BJ (cell line): Measurements from ENCODE around the gene DMRTA2. TPM values are rescaled to one million over a fixed set of nuclear protein-coding genes. Genes with fewer than 3 reads are reported as not detected.

Experiments
- CTCF ChIA-PET: fragments of 350-600 bp; formaldehyde crosslinking; extraction: SDS; loops from one replicate; lab custom pipeline; 2021; ENCODE audit warnings: antibody characterized with exemption, inconsistent platforms; lab: Yijun Ruan, JAX
- POLR2A ChIA-PET: fragments of 300-600 bp; sonication (Branson Sonifier 250); formaldehyde crosslinking; extraction: SDS; loops from one replicate; lab custom pipeline; 2021; ENCODE audit warnings: antibody characterized with exemption; lab: Charles Lee
- DNase-seq: peaks from one replicate; pipeline ENCODE4 v3.0.0-alpha.2; 2011; ENCODE audit warnings: low read depth
- H3K27me3 ChIP-seq: 2 replicates; pipeline ENCODE4 v1.6.0; 2011; ENCODE audit warnings: low read length; ENCODE audit not compliant: control insufficient read depth, insufficient read depth
- H3K36me3 ChIP-seq: 2 replicates; pipeline ENCODE4 v1.5.1; 2011; ENCODE audit warnings: low read length; ENCODE audit not compliant: control insufficient read depth, insufficient read depth
- H3K4me3 ChIP-seq: 2 replicates; pipeline ENCODE4 v1.5.1; 2011; ENCODE audit warnings: low read depth, mild to moderate bottlenecking, control low read depth, low read length
- CTCF ChIP-seq: IDR thresholded peaks from 2 replicates; pipeline ENCODE4 v1.5.1; 2011; ENCODE audit warnings: low read depth, mild to moderate bottlenecking, control low read depth, inconsistent platforms, low read length, moderate library complexity; ENCODE audit not compliant: insufficient read depth
- polyA plus RNA-seq: library from polyadenylated mRNA; depleted of rRNA; stranded (reverse); fragments of >200 nt; gene quantifications from 2 replicates; pipeline ENCODE4 v1.2.3, GENCODE V29; 2011

DMRTA2 gene
- polyA plus RNA-seq, 1 experiment = not detected

GRCh38 chr1:50417946-50418599 lies 5.2 kb downstream of the DMRTA2 start:
- no peak for DNase-seq
- ChIA-PET CTCF (no interaction called here), POLR2A (no interaction called here)

GRCh38 chr1:50417507-50417906 lies 5.7 kb downstream of the DMRTA2 start:
- H3K36me3 ChIP-seq = no peaks in the 10 kb centered on the region
- no peak overlapping the region for H3K4me3 ChIP-seq
- TF ChIP-seq CTCF = no peak
- ChIA-PET POLR2A (no interaction called here), CTCF (no interaction called here)
- no peak for DNase-seq
- H3K27me3 ChIP-seq = peaks cover 72% of the 10 kb centered on the region

More at GRCh38 chr1:50417946-50418599, 5.2 kb downstream of the DMRTA2 start:
- no peak overlapping the region for H3K4me3 ChIP-seq
- no peak for TF ChIP-seq CTCF
- H3K27me3 ChIP-seq = peaks cover 77% of the 10 kb centered on the region
- H3K36me3 ChIP-seq = no peaks in the 10 kb centered on the region

GRCh38 chr1:50416553-50417453 lies 6.4 kb downstream of the DMRTA2 start:
- Histone ChIP-seq H3K36me3 (no peaks in the 10 kb centered on the region), H3K27me3 (peaks cover 67% of the 10 kb centered on the region), H3K4me3 (no peak overlapping the region)
- CTCF ChIA-PET = no interaction called here
- no peak for TF ChIP-seq CTCF
- POLR2A ChIA-PET = no interaction called here
- DNase-seq = no peak

GRCh38 chr1:50416150-50416527 lies 7.1 kb downstream of the DMRTA2 start:
- ChIA-PET CTCF (no interaction called here), POLR2A (no interaction called here)
- Histone ChIP-seq H3K4me3 (no peak overlapping the region), H3K27me3 (peaks cover 63% of the 10 kb centered on the region), H3K36me3 (no peaks in the 10 kb centered on the region)
- no peak for DNase-seq
- TF ChIP-seq CTCF = no peak
